Stimulated activated naive CD8-positive, alpha-beta T cell treated with anti-CD3 and anti-CD28 coated beads, Interleukin-15, Interleukin-2, amounts not matched to agents 100 U/mL and 50 U/mL, for 24 hours (primary cell): ENCODE results near the gene LRRC37A2.
"Not testable (repeated sequence)": the region's sequence is repeated elsewhere in the genome, so short reads cannot be mapped to it uniquely, and the experiment has no call there.

Source experiments
- ATAC-seq: fragments of 150-1000 bp; cut with Tn5 transposase; one replicate; pipeline ENCODE4 v1.10.0; 2021
- DNase-seq: peaks from one replicate; pipeline ENCODE4 v3.0.0; 2021

The LRRC37A2 gene

DNA sequence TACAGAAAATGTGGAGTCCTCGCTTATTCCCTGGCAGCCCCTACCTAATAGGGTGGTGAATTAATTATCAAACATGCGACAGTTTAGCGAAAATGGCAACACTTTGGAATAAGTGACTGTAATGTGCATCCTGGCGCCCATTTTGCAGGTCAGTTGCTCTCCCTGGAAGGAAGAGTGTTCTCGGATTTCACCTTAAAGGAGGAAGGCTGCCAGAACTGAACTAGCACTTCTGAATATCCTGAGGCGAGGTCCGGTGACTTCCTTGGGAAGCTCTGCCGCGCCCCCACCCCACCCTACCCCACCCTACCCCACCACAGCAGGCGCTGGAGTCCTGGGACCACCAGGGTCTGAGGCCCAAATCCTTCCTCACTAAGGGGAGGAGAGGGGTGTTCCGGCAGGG lies at the start of gene LRRC37A2:
LRRC37A2 (plus strand) TSS at position 301 of the 400 bp plus-strand sequence. CDS start 245 bp downstream, outside the sequence.
- not testable (repeated sequence) for ATAC-seq, DNase-seq

DNA sequence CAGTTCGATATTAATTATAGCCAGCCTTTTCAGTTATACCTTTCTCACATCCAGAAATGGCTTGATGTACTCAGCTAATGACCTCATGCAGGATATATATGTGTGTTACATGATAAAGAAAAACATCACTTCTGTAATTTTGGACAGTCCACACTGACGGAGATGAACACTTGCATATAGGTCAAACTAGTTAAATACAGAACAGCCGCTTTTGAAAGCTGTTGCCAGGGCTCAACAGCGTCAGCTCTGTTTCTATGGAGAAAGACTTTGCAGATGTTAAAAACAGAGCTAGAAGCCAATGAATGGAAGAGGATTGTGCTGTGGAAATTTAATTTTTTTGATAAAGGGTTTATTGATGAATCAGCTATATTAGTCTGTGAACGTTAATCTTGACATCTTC lies 44.6 kb upstream of the LRRC37A2 start:
- DNase-seq, ATAC-seq: not testable (repeated sequence)

DNA sequence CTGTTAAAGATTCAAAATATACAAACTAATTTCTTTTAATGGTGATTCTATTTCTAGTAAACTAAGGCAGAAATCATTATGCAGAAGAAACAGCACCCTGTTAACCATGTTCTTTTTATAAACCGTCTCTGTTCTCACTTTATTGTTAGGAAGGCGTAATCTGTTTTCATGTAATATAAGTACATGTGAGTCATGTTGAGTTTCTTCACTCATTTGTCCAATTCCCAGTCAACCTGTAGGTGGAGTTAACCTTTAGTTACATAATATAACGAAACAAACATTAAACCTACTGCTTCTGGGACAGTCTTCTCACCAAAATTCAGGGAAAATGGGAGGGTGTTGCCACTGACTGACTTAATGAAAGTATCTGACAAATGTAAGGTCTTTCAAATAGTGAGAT lies 37.8 kb upstream of the LRRC37A2 start:
- DNase-seq, ATAC-seq: not testable (repeated sequence)

DNA sequence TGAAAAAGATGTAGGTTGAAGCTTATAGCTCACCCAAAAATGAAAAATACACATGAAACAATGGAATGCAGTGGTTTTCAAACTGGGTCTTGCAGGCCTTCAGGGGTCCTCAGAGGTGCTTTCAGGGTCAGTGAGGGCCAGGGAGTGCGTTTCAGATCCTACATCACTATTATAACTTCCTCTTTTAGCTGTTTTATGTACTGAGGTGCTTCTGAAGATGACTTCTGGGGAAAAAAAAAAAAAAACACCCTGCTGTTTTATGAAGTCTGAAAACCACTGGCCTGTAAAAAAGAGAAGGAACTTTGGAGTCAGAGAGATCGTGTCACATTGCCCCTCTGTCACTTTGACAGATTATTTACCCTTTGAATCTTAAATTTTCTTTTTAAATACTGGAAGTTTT lies 36.7 kb upstream of the LRRC37A2 start:
- not testable (repeated sequence) for ATAC-seq

DNA sequence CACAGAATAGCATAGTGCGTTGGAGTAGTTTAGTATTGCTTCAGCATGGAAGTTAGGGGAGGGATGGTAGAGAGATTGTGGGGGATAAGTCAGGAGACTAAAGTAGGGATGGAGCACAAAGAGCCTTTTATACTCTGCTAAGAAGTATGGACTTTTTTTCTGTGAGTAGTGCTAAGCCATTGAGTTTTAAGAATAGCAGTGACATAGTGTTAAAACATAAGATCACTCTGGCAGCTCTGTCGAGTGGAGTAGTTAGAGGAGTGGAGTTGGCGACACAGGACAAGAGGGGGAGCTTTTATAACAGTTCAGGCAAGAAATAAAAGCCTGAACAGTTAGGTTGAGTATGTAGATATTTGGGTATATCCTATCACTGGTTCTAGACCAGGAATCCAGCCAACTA lies 33.4 kb upstream of the LRRC37A2 start:
- ATAC-seq, DNase-seq: not testable (repeated sequence)

More for the DNA sequence above, 36.7 kb upstream of the LRRC37A2 start:
- not testable (repeated sequence) for DNase-seq

DNA sequence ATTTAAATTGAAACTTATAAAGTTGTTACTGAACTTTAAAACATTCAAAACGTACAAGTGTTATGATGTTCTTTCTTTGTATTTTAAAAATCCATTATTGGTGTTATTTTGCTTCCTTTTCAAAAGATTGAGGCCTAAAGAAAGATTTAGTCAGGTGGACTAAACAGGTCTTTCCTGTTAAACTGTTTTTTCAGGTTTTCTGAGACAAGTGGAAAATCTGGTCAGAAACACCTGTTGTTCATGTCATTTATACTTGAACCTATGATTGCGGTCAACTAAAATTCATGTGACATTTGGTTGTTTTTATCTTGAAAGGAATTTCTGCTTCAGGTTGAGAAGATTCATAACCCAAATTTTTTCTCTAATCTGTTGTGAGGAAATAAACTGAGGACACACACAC lies 31.0 kb upstream of the LRRC37A2 start:
- DNase-seq, ATAC-seq: not testable (repeated sequence)

DNA sequence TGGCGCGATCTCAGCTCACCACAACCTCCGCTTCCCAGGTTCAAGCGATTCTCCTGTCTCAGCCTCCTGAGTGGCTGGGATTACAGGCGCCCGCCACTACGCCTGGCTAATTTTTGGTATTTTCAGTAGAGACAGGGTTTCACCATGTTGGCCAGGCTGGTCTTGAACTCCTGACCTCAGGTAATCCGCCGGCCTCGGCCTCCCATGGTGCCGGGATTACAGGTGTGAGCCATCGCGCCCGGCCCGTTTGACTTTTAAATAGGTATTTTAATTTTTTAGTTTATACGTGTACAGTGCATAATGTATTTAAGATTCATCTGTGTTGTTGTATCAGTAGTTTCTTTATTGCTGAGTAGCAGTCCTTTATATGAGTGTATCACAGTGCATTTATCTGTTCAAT lies 20.2 kb upstream of the LRRC37A2 start:
- ATAC-seq, DNase-seq: not testable (repeated sequence)

DNA sequence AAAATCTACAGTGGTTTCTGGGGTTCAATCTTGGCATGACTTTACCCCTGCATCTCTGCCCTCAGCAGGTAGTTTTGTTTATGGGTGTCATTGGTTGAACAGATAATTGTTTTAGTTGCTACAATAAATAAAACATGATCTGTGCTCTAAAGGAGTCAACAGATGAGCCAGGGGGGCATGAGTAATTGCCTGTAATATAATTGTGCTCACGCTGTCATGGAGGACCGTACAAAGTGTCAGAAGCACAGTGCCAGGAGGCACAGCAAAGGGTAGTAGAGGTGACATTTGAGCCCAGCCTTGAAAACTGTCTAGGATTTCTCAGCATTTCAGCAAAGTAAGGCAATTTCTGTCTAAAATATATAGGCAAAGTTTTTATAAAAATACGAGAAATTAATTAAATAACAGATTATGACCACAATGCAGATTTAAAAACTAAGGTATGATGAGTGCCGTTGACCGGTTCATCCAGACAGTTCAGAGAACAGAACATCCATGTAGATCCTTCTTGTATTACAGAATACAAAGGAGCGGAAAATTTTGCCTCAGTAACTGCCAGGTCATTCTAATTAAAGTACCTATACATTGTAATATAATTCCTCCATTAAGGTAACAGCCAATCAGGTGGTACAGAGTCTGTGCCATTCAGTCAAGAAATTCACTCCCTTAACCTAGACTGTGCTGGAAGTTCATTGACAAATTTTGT lies 12.7 kb upstream of the LRRC37A2 start:
- not testable (repeated sequence) for DNase-seq, ATAC-seq

DNA sequence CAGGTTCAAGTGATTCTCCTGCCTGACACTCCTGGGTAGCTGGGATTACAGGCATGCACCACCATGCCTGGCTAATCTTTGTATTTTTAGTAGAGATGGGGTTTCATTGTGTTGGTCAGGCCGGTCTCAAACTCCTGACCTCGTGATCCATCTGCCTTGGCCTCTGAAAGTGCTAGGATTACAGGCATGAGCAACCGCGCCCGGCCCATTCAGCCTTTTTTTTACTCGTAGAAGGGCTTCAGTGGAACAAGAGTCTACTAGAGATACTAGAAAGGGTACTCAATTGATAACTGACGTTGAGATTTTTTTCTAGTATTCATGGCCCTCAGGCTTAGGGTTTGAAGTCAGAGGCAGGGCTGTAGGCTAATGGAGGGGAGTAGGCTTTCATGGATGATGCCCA lies 6.4 kb upstream of the LRRC37A2 start:
- not testable (repeated sequence) for DNase-seq, ATAC-seq

DNA sequence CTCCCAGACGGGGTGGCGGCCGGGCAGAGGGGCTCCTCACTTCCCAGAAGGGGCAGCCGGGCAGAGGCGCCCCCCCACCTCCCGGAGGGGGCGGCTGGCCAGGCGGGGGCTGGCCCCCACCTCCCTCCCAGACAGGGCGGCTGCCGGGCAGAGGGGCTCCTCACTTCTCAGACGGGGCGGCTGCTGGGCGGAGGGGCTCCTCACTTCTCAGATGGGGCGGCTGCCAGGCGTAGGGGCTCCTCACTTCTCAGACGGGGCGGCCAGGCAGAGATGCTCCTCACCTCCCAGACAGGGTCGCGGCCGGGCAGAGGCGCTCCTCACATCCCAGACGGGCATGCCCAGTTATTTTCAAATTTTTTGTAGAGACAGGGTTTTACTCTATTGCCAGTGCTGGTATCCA lies 22.4 kb downstream of the LRRC37A2 start:
- DNase-seq, ATAC-seq: not testable (repeated sequence)

DNA sequence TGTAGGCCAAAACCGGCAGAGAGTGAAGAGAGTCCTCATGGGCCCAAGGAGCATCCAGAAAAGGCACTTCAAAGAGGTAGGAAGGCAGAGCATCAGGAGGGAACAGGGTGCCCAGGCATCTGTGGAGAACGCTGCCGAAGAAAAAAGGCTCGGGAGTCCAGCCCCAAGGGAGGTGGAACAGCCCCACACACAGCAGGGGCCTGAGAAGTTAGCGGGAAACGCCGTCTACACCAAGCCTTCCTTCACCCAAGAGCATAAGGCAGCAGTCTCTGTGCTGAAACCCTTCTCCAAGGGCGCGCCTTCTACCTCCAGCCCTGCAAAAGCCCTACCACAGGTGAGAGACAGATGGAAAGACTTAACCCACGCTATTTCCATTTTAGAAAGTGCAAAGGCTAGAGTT lies 36.3 kb downstream of the LRRC37A2 start:
- ATAC-seq, DNase-seq: not testable (repeated sequence)

DNA sequence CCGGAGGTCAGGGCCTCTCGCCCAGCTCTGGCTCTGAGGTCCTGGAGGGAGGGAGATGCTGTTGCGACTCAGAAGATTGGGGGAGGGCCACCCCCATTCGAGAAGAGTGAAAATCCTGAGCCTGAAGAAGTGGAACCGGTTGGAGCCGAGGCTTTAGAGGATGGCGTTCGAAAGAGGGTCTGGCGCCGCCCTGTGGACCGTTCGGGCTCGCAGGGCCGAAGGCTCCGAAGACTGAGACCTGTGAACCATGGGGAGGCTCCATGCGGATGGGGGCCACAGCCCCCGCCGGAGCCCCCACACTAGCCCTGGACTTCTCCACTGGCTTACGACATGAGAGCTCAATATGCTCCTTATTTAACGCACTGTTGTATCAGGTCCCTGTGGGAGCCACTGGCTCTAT lies 46.9 kb downstream of the LRRC37A2 start:
- not testable (repeated sequence) for ATAC-seq

DNA sequence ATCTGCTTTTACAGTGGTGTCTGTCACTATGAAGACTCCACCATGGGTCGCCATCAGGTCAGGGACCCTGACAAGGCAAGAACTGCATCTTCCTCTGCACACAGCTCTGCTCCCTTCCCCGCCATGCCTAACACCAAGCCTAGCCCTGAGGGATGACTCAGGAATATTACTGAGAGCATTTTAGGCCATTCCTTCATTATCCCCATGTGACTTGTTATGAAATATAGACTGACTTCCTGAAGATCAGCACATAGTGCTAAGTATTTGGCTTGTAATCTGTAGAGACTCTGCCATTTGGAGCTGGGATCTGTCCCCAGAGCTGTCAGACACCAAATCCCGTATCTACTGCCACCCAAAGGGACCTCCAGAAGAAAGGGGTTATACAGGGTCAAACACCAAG lies 47.8 kb downstream of the LRRC37A2 start:
- ATAC-seq, DNase-seq: not testable (repeated sequence)

More for the DNA sequence above, 46.9 kb downstream of the LRRC37A2 start:
- DNase-seq = not testable (repeated sequence)

DNA sequence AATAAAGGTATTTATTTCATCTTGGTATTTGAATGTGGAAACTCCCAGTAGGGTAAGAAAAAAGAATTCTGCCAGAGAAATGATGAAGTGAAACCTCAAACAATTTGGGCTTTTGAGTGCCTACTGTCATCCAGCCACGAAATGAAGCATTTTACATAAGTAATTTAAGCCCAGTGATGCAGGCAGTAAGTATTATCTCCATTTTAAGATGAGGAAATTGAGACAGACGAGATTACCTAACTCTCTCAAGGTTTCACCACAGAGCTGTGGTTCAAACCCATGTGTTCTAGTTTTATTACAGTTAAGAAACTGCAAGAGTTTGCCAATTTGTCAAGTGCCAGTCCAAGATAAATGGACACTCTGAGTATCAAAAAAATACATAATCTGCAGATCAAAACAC lies 54.0 kb downstream of the LRRC37A2 start:
- not testable (repeated sequence) for ATAC-seq, DNase-seq

DNA sequence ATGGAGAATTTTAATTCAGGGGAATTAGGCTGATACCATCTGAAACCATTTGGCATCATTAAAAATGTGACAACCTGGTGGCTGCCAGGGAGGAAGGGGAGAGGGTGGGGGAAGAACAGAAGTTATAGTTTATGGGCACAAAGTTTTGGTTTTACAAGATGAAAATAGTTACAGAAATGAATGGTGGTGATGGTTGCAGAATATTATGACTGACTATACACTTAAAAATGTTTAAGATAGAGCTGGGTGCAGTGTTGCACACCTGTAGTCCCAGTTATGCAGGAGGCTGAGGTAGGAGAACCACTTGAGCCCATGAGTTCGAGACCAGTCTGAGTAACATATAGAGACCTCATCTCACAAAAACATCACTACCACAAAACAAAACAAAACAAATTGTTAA lies 54.7 kb downstream of the LRRC37A2 start:
- peak; percentile 23 for ATAC-seq

DNA sequence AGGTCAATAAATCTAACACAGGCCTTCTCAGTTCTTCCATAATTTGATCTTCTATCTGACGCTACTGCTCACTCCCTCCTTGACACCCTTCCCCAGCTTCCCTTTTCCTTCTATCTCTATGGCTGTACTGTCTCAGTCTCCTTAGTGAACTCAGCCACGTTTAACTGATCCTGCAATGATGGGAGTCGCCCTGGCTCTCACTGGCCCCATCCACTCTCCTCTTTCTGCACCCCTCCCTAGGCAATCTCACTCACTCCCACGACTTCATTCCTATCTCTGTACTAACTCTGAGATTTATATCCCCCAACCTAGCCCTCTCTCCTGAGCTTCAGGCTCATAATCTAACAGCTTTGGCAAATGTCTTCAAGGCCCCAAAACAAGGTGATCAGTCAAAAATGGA lies 59.5 kb downstream of the LRRC37A2 start:
- not testable (repeated sequence) for DNase-seq, ATAC-seq

More for the DNA sequence above, 54.7 kb downstream of the LRRC37A2 start:
- DNase-seq = not testable (repeated sequence)

DNA sequence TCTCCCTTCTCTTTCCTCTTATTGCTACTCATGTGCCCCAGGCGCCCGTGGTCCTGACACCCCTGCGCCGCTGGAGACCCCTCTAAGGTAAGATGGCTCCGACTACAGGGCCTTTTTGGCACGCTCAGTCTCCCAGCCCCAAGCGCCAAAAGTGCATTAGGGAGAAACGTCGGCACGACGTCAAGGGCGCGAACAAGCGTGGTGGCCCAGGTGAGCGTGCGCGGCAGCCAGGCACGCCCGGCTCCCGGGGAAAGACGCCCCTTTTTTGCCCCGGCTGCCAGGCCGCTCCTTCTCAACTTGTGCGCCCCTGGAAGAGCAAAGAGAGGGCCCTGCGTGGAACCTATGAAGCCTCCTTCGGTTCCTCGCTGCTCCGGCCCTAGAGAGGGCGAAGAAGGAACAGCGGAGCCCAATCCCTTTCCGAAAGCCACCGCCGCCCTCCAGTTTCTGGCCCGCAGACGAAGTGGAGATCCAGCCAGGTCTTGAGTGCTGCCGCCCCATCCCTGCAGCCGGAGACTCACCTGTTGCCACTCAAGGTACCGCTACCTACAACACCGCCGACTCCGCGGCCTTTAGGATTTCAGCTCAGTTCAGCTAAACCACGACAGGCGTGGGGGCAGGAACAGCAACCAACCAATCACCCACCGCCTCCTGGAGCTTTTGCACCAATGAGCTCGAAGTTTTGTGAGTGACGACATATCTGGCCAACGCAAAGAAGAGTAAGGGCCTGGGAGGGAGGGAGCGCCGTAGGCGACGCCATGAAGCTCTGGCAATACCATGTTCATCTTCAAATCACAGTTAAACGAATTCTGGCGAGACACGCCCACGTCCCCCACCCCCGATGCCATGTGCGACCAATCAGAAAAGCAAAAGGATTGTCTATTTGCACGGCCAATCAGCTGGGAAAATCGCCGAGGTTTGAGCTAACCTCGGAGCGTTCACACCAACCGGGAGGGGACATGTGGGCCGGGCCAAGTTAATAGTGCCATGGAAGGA lies 67.1 kb downstream of the LRRC37A2 start, which contains the start of gene ARL17A:
ARL17A (minus strand) TSS at position 609 of the 993 bp plus-strand sequence. CDS start 3,369 bp downstream, outside the sequence.
- peak; percentile 95 for ATAC-seq
- DNase-seq = peak; percentile 70

DNA sequence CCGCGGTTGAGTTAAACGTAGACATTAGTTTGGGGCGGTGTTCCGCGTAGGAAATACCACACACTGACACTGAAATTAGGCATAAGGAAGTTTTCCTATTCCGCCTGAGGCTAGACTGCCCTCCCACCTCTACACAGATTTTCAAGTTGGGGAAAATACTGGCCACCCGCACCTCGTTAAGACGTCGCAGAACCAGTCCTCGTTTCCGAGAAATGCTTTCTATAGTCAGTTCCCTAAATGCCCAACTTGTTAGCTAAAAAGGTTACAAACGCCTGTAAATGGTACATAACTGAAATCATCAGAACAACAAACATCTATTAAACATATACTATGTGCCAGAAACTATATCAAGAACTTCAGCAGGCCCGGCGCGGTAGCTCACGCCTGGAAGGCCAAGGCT lies 67.8 kb downstream of the LRRC37A2 start:
- not testable (repeated sequence) for ATAC-seq, DNase-seq

DNA sequence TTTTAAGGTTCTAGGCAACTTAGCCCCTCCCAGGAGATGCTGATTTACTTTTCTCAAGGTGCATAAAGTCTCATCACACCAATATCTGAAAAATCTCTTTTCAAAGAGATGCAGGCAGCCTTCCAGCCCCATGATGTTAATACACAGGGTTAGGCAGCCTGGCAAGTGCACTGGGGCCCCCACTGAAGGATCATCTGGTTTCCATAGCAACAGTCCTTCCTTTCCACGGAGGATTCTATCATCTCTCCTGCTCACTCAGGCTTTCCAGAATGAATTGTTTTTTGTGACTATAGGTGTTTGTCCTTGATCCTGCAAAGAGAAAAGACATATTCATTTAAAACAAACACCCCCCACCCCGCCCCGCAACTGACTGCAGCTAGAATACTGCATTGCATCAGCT lies 73.2 kb downstream of the LRRC37A2 start:
- ATAC-seq = not testable (repeated sequence)

DNA sequence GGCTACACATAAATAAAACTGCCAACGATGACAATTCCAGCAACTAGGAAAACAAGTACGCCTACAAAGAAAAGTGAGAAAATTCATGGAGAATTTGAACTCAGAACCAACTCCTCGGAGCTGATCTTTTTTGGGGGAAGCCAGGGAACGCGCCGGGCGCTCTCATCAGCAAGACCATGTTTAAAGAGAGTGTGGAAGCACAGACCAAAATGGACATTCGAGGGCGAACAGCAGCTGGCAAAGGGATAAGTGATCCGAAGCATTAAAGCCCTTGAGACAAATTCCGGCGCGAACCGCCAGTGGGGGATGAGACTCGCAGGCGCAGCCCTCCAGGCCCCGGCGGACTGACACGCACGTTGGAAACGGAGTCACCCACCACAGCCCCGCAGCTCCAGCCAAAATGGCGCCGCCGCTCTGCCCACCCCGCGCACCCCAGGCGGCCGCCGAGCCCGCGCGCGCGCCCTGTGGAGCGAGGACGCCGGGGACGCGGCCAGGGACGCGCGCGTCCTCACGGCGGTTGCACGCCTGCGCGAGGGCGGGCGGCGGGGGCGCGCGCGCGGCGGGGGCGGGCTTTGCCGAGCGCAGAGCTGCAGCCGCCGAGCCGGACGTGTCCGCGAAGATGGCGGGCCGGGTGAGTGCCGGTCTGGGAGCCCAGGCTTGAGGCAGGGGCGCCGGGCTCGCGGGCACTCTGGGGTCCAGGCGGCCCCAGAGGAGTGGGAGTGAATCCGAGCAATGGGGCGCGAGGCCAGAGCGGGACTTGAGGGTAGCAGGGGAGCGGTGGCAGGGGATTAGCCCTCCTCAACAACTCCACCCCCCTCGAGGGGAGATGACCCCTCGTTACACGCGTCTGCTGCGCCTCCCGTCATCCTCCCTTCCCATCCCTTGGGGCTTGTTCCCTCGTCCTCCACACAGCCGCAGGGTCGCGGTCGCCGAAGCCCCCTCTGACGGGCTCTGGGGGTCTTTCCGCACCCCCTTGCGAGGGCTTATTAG lies 78.2 kb downstream of the LRRC37A2 start, which contains the start of gene NSF:
NSF (plus strand) TSS at position 513 of the 990 bp plus-strand sequence; CDS start at position 620, 107 bp downstream.
- not testable (repeated sequence) for DNase-seq
- peak; percentile 92 for ATAC-seq

More for the DNA sequence above, 73.2 kb downstream of the LRRC37A2 start:
- not testable (repeated sequence) for DNase-seq

DNA sequence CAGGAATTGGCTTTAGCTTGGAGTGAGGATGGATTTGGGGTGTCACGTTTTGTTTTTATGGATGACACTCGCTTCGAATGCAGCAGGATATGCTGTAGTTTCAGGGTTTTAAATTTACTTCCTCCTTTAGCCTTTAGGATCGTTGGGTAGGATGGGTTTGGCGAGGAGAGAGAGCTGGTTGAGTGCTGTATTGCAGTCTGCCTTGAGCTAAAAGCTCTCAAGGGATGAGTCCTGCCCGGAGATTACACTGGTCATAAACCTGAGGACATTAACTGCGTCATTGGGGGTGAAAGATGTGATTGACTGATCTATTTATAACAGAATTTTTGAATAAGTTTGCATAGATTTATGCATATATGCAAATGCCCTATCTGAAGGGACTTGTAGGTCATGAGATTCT lies 79.1 kb downstream of the LRRC37A2 start:
- peak; percentile 50 for ATAC-seq
- not testable (repeated sequence) for DNase-seq
